ENCODE measurements around the gene MESD.
"Not testable (repeated sequence)": the region's sequence is repeated elsewhere in the genome, so short reads cannot be mapped to it uniquely, and the experiment has no call there.

The MESD gene

DNA sequence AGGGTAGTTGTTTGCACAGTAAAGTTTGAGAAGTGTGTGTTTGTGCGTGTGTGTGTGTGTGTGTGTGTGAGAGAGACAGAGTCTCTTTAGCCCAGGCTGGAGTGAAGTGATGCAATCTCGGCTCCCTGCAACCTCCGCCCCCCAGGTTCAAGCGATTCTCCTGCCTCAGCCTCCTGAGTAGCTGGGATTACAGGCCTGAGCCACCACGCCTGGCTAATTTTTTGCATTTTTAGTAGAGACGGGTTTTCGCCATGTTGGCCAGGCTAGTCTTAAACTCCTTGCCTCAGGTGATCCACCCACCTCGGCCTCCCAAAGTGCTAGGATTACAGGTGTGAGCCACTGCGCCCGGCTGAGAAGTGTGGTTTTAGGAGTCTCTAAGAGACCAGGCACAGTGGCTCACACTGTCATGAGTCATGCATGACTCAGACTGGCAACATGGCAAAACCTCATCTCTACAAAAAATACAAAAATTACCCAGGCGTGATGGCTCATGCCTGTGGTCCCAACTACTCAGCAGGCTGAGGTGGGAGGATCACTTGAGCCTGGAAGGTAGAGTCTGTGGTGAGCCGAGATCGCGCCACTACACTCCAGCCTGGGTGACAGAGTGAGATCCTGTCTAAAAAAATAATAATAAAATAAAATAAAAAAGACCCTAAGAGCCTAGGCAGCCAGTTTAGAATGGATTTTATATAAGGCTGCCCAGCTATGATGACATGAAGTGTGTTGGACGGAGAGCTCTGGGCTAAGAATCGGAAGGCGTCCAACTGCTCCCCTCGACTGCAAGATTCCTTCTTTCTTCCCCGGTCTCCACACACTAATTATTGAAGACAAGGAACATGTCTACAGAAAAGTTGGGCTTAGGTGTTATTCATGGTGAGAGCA is 33.8 kb downstream of the MESD start:
- not testable (repeated sequence) for H3K27me3 ChIP-seq (ENCODE audit: control insufficient read depth in 5 of 5, insufficient read depth in 4 of 5, low read length in 5 of 5); H3K27ac ChIP-seq (ENCODE audit: low read depth, low read length); H3K9ac ChIP-seq (ENCODE audit: low read length in 5 of 5); H3K4me1 ChIP-seq (ENCODE audit: control insufficient read depth in 5 of 5, insufficient read depth in 5 of 5, low read length in 5 of 5); H3K9me3 ChIP-seq (ENCODE audit: control insufficient read depth in 5 of 5, low read length in 5 of 5); H3K4me3 ChIP-seq (ENCODE audit: low read depth in 1 of 5, low read length in 5 of 5)
- peaks cover 7 to 41% (median 27%) of the 10 kb centered on the region in 5 donors for H3K36me3 ChIP-seq (ENCODE audit: control insufficient read depth in 5 of 5, insufficient read depth in 5 of 5, low read length in 5 of 5)

- Histone ChIP-seq H3K4me1 (ENCODE audit: control insufficient read depth in 5 of 5, insufficient read depth in 5 of 5, low read length in 5 of 5) (no peaks in the 10 kb centered on the region), H3K27ac (ENCODE audit: low read depth, low read length) (no peak overlapping the region), H3K9ac (ENCODE audit: low read length in 5 of 5) (no peak overlapping the region), H3K4me3 (ENCODE audit: low read depth in 1 of 5, low read length in 5 of 5) (no peak overlapping the region), H3K27me3 (ENCODE audit: control insufficient read depth in 5 of 5, insufficient read depth in 4 of 5, low read length in 5 of 5) (no peaks in the 10 kb centered on the region), H3K9me3 (ENCODE audit: control insufficient read depth in 5 of 5, low read length in 5 of 5) (no peaks in the 10 kb centered on the region), H3K36me3 (ENCODE audit: control insufficient read depth in 5 of 5, insufficient read depth in 5 of 5, low read length in 5 of 5) (peaks cover 7 to 50% (median 38%) of the 10 kb centered on the region in 5 donors)
These were observed 35.5 kb downstream of the MESD start for GRCh38 chr15:80953953-80954778.

- peaks cover 4 to 51% (median 41%) of the 10 kb centered on the region in 5 donors for H3K36me3 ChIP-seq (ENCODE audit: control insufficient read depth in 5 of 5, insufficient read depth in 5 of 5, low read length in 5 of 5)
- H3K27me3 ChIP-seq (ENCODE audit: control insufficient read depth in 5 of 5, insufficient read depth in 4 of 5, low read length in 5 of 5): no peaks in the 10 kb centered on the region
- no peaks in the 10 kb centered on the region for H3K9me3 ChIP-seq (ENCODE audit: control insufficient read depth in 5 of 5, low read length in 5 of 5)
- H3K4me3 ChIP-seq (ENCODE audit: low read depth in 1 of 5, low read length in 5 of 5): no peak overlapping the region
- H3K27ac ChIP-seq (ENCODE audit: low read depth, low read length): no peak overlapping the region
- H3K9ac ChIP-seq (ENCODE audit: low read length in 5 of 5): no peak overlapping the region
- no peaks in the 10 kb centered on the region for H3K4me1 ChIP-seq (ENCODE audit: control insufficient read depth in 5 of 5, insufficient read depth in 5 of 5, low read length in 5 of 5)
These were observed 36.3 kb downstream of the MESD start for GRCh38 chr15:80953001-80953952.

DNA sequence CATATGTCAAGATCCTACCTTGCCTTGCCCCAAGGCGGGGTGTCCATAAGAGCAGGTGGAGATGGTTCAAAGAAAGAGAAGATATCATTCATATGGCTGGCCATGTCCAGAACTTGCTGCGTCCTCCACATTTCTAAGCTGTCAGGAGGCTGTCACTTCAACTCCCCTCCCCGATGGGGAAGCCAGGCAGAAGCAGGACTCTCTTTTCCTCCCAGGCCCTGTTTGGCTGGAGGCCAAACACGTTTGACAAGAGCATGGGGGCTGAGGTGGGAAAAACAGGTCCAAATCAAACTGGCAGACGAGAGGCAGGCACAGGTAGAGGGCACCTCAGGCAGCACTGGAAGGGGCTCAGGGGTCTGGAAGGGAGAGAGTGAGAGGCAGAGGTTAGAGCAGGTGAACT is 37.7 kb downstream of the MESD start:
- H3K9me3 ChIP-seq (ENCODE audit: control insufficient read depth in 5 of 5, low read length in 5 of 5): no peaks in the 10 kb centered on the region
- no peaks in the 10 kb centered on the region for H3K27me3 ChIP-seq (ENCODE audit: control insufficient read depth in 5 of 5, insufficient read depth in 4 of 5, low read length in 5 of 5)

DNA sequence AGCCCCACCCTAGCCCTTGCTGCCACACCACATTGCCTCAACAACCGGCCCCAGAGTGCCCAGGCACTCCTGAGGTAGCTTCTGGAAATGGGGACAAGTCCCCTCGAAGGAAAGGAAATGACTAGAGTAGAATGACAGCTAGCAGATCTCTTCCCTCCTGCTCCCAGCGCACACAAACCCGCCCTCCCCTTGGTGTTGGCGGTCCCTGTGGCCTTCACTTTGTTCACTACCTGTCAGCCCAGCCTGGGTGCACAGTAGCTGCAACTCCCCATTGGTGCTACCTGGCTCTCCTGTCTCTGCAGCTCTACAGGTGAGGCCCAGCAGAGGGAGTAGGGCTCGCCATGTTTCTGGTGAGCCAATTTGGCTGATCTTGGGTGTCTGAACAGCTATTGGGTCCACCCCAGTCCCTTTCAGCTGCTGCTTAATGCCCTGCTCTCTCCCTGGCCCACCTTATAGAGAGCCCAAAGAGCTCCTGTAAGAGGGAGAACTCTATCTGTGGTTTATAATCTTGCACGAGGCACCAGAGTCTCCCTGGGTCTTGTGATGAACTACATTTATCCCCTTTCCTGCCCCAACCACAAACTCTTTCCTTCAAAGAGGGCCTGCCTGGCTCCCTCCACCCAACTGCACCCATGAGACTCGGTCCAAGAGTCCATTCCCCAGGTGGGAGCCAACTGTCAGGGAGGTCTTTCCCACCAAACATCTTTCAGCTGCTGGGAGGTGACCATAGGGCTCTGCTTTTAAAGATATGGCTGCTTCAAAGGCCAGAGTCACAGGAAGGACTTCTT is 39.1 kb downstream of the MESD start:
- Histone ChIP-seq H3K9me3 (ENCODE audit: control insufficient read depth in 5 of 5, low read length in 5 of 5) (no peaks in the 10 kb centered on the region), H3K4me3 (ENCODE audit: low read depth in 1 of 5, low read length in 5 of 5) (no peak overlapping the region), H3K4me1 (ENCODE audit: control insufficient read depth in 5 of 5, insufficient read depth in 5 of 5, low read length in 5 of 5) (peaks cover 0 to 5% (median 0%) of the 10 kb centered on the region in 5 donors), H3K9ac (ENCODE audit: low read length in 5 of 5) (no peak overlapping the region), H3K27me3 (ENCODE audit: control insufficient read depth in 5 of 5, insufficient read depth in 4 of 5, low read length in 5 of 5) (no peaks in the 10 kb centered on the region), H3K36me3 (ENCODE audit: control insufficient read depth in 5 of 5, insufficient read depth in 5 of 5, low read length in 5 of 5) (peaks cover 4 to 79% (median 61%) of the 10 kb centered on the region in 5 donors), H3K27ac (ENCODE audit: low read depth, low read length) (no peak overlapping the region)

More for the DNA sequence above, 37.7 kb downstream of the MESD start:
- peaks cover 4 to 65% (median 55%) of the 10 kb centered on the region in 5 donors for H3K36me3 ChIP-seq (ENCODE audit: control insufficient read depth in 5 of 5, insufficient read depth in 5 of 5, low read length in 5 of 5)
- H3K4me1 ChIP-seq (ENCODE audit: control insufficient read depth in 5 of 5, insufficient read depth in 5 of 5, low read length in 5 of 5): no peaks in the 10 kb centered on the region
- no peak overlapping the region for H3K27ac ChIP-seq (ENCODE audit: low read depth, low read length)
- no peak overlapping the region for H3K4me3 ChIP-seq (ENCODE audit: low read depth in 1 of 5, low read length in 5 of 5)
- H3K9ac ChIP-seq (ENCODE audit: low read length in 5 of 5): no peak overlapping the region

GRCh38 chr15:80949756-80950155 is 39.9 kb downstream of the MESD start:
- Histone ChIP-seq H3K36me3 (ENCODE audit: control insufficient read depth in 5 of 5, insufficient read depth in 5 of 5, low read length in 5 of 5) (peaks cover 4 to 83% (median 61%) of the 10 kb centered on the region in 5 donors), H3K27ac (ENCODE audit: low read depth, low read length) (no peak overlapping the region), H3K9me3 (ENCODE audit: control insufficient read depth in 5 of 5, low read length in 5 of 5) (no peaks in the 10 kb centered on the region), H3K4me1 (ENCODE audit: control insufficient read depth in 5 of 5, insufficient read depth in 5 of 5, low read length in 5 of 5) (peaks cover 0 to 7% (median 4%) of the 10 kb centered on the region in 5 donors), H3K9ac (ENCODE audit: low read length in 5 of 5) (no peak overlapping the region), H3K4me3 (ENCODE audit: low read depth in 1 of 5, low read length in 5 of 5) (no peak overlapping the region), H3K27me3 (ENCODE audit: control insufficient read depth in 5 of 5, insufficient read depth in 4 of 5, low read length in 5 of 5) (no peaks in the 10 kb centered on the region)

- peaks cover 4 to 90% (median 61%) of the 10 kb centered on the region in 5 donors for H3K36me3 ChIP-seq (ENCODE audit: control insufficient read depth in 5 of 5, insufficient read depth in 5 of 5, low read length in 5 of 5)
- no peaks in the 10 kb centered on the region for H3K9me3 ChIP-seq (ENCODE audit: control insufficient read depth in 5 of 5, low read length in 5 of 5)
- H3K27ac ChIP-seq (ENCODE audit: low read depth, low read length): no peak overlapping the region
- no peak overlapping the region for H3K9ac ChIP-seq (ENCODE audit: low read length in 5 of 5)
- H3K4me3 ChIP-seq (ENCODE audit: low read depth in 1 of 5, low read length in 5 of 5): no peak overlapping the region
- peaks cover 0 to 8% (median 4%) of the 10 kb centered on the region in 5 donors for H3K4me1 ChIP-seq (ENCODE audit: control insufficient read depth in 5 of 5, insufficient read depth in 5 of 5, low read length in 5 of 5)
- no peaks in the 10 kb centered on the region for H3K27me3 ChIP-seq (ENCODE audit: control insufficient read depth in 5 of 5, insufficient read depth in 4 of 5, low read length in 5 of 5)
These were observed 40.8 kb downstream of the MESD start for GRCh38 chr15:80948651-80949292.

- Histone ChIP-seq H3K4me3 (ENCODE audit: low read depth in 1 of 5, low read length in 5 of 5) (no peak overlapping the region), H3K9ac (ENCODE audit: low read length in 5 of 5) (no peak overlapping the region), H3K9me3 (ENCODE audit: control insufficient read depth in 5 of 5, low read length in 5 of 5) (no peaks in the 10 kb centered on the region), H3K27ac (ENCODE audit: low read depth, low read length) (no peak overlapping the region), H3K4me1 (ENCODE audit: control insufficient read depth in 5 of 5, insufficient read depth in 5 of 5, low read length in 5 of 5) (peaks cover 0 to 8% (median 4%) of the 10 kb centered on the region in 5 donors), H3K27me3 (ENCODE audit: control insufficient read depth in 5 of 5, insufficient read depth in 4 of 5, low read length in 5 of 5) (no peaks in the 10 kb centered on the region), H3K36me3 (ENCODE audit: control insufficient read depth in 5 of 5, insufficient read depth in 5 of 5, low read length in 5 of 5) (peaks cover 4 to 88% (median 63%) of the 10 kb centered on the region in 5 donors)
These were observed 43.0 kb downstream of the MESD start for GRCh38 chr15:80946576-80946975.
